ENCODE measurements around the gene ETS1. TPM values are rescaled to one million over a fixed set of nuclear protein-coding genes. Genes with fewer than 3 reads are reported as not detected.
A peak's percentile ranks its signal among the peaks of the same experiment; 100 is the strongest.

ETS1 gene
- total RNA-seq, 2 experiments from 2014 or later = 203 to 466 TPM

- ChIA-PET POLR2A (interaction anchor here (0.9 to 7.3 kb wide), 18 partner anchors 10 to 158 kb away, joined by 3 to 184 read pairs (median 4); no protein-coding TSS in a partner anchor), CTCF (ENCODE audit: unreplicated experiment) (interaction anchor here (0.7 to 4.2 kb wide), 4 partner anchors 18 to 156 kb away, joined by 4 to 23 read pairs (median 5); no protein-coding TSS in a partner anchor)
- no peaks in the 10 kb centered on the region; the same call in 1 of the 2 replicates for H4K20me1 ChIP-seq (ENCODE audit: insufficient read depth, low read length)
- H3K79me2 ChIP-seq (ENCODE audit: insufficient read depth, low read depth, low read length) = peaks cover 84% of the 10 kb centered on the region
- H3K4me1 ChIP-seq (ENCODE audit: insufficient read depth, low read length, poor library complexity, severe bottlenecking) = peaks cover 100% of the 10 kb centered on the region
- intact Hi-C loops (cut with micrococcal nuclease; ENCODE audit: unreplicated experiment) = loop anchor here (5.0 kb wide), 2 partner anchors 368 to 1688 kb away; no protein-coding TSS in a partner anchor
- peak overlapping the region; percentile 98 for H3K27ac ChIP-seq (ENCODE audit: low read depth, low read length, poor library complexity, severe bottlenecking)
- H3K4me2 ChIP-seq (ENCODE audit: low read length) = peak overlapping the region; percentile 78
- TF ChIP-seq EZH2phosphoT487 (IDR thresholded peaks at IDR 0.05; ENCODE audit: borderline replicate concordance, low read depth, low read length) (no peak), CTCF (conservative IDR thresholded peaks at IDR 0.05; ENCODE audit: low read length) (no peak)
- no TSS peak for BruUV-seq (replicated peaks)
- H3K9me3 ChIP-seq (ENCODE audit: low read length) = no peaks in the 10 kb centered on the region
- no peaks in the 10 kb centered on the region for H3K9me2 ChIP-seq (ENCODE audit: insufficient read depth, low read length)
- H3K36me3 ChIP-seq (ENCODE audit: insufficient read depth, low read length) = peaks cover 91% of the 10 kb centered on the region
- H3K4me3 ChIP-seq (ENCODE audit: low read depth, low read length, poor library complexity, severe bottlenecking) = peak overlapping the region; percentile 51
- H2AFZ ChIP-seq (ENCODE audit: low read length) = no peak overlapping the region
- peak; percentile 59 for DNase-seq (ENCODE audit: low spot score)
Measured at GRCh38 chr11:128474036-128474874, 113.1 kb downstream of the ETS1 start.

- no peaks in the 10 kb centered on the region; the same call in 1 of the 2 replicates for H4K20me1 ChIP-seq (ENCODE audit: insufficient read depth, low read length)
- intact Hi-C loops (cut with micrococcal nuclease; ENCODE audit: unreplicated experiment) = loop anchor here (2.0 to 5.0 kb wide), 3 partner anchors 253 to 1689 kb away; no protein-coding TSS in a partner anchor
- H3K9me3 ChIP-seq (ENCODE audit: low read length) = no peaks in the 10 kb centered on the region
- H3K36me3 ChIP-seq (ENCODE audit: insufficient read depth, low read length) = peaks cover 88% of the 10 kb centered on the region
- no peak; the same call in 1 of the 2 replicates for TF ChIP-seq CTCF (conservative IDR thresholded peaks at IDR 0.05; ENCODE audit: low read length)
- no peak for TF ChIP-seq EZH2phosphoT487 (IDR thresholded peaks at IDR 0.05; ENCODE audit: borderline replicate concordance, low read depth, low read length)
- BruUV-seq (replicated peaks) = no TSS peak
- peak; percentile 90 for DNase-seq (ENCODE audit: low spot score)
- H3K27ac ChIP-seq (ENCODE audit: low read depth, low read length, poor library complexity, severe bottlenecking) = peak overlapping the region; percentile 98
- POLR2A ChIA-PET = interaction anchor here (1.0 to 7.3 kb wide), 18 partner anchors 10 to 245 kb away, joined by 3 to 184 read pairs (median 5); no protein-coding TSS in a partner anchor
- peak overlapping the region; percentile 78 for H3K4me2 ChIP-seq (ENCODE audit: low read length)
- no peaks in the 10 kb centered on the region for H3K9me2 ChIP-seq (ENCODE audit: insufficient read depth, low read length)
- peaks cover 100% of the 10 kb centered on the region for H3K4me1 ChIP-seq (ENCODE audit: insufficient read depth, low read length, poor library complexity, severe bottlenecking)
- CTCF ChIA-PET (ENCODE audit: unreplicated experiment) = interaction anchor here (1.0 to 4.2 kb wide), 2 partner anchors 18 to 45 kb away, joined by 4 to 23 read pairs; no protein-coding TSS in a partner anchor
- H2AFZ ChIP-seq (ENCODE audit: low read length) = no peak overlapping the region
- peak overlapping the region; percentile 51 for H3K4me3 ChIP-seq (ENCODE audit: low read depth, low read length, poor library complexity, severe bottlenecking)
- H3K79me2 ChIP-seq (ENCODE audit: insufficient read depth, low read depth, low read length) = peaks cover 82% of the 10 kb centered on the region
Measured at GRCh38 chr11:128473636-128474035, 113.7 kb downstream of the ETS1 start.
